BLaER1 (cell line): Measurements from ENCODE around the gene SIRT4.
A peak's percentile ranks its signal among the peaks of the same experiment; 100 is the strongest.

Source experiments
- H3K27ac ChIP-seq: shearing (Covaris generic); formaldehyde crosslinking; 2 replicates; pipeline ENCODE4 v1.8.1; 2022
- H3K27me3 ChIP-seq: shearing (Covaris generic); formaldehyde crosslinking; 2 replicates; pipeline ENCODE4 v1.8.1; 2022
- H3K36me3 ChIP-seq: shearing (Covaris generic); formaldehyde crosslinking; 2 replicates; pipeline ENCODE4 v1.8.1; 2022
- H3K4me1 ChIP-seq: shearing (Covaris generic); formaldehyde crosslinking; 2 replicates; pipeline ENCODE4 v1.8.1; 2022
- H3K4me2 ChIP-seq: shearing (Covaris generic); formaldehyde crosslinking; 2 replicates; pipeline ENCODE4 v1.8.1; 2022
- H3K4me3 ChIP-seq: shearing (Covaris generic); formaldehyde crosslinking; 2 replicates; pipeline ENCODE4 v1.8.1; 2022
- H3K9ac ChIP-seq: shearing (Covaris generic); formaldehyde crosslinking; 2 replicates; pipeline ENCODE4 v1.8.1; 2022
- H3K9me3 ChIP-seq: shearing (Covaris generic); formaldehyde crosslinking; 2 replicates; pipeline ENCODE4 v1.8.1; 2022
- H4K20me1 ChIP-seq: shearing (Covaris generic); formaldehyde crosslinking; 2 replicates; pipeline ENCODE4 v1.8.1; 2022
- Cebpa-rat ChIP-seq: shearing (Covaris generic); IDR thresholded peaks from 2 replicates; pipeline ENCODE4 v1.8.1; 2022

SIRT4 gene

DNA sequence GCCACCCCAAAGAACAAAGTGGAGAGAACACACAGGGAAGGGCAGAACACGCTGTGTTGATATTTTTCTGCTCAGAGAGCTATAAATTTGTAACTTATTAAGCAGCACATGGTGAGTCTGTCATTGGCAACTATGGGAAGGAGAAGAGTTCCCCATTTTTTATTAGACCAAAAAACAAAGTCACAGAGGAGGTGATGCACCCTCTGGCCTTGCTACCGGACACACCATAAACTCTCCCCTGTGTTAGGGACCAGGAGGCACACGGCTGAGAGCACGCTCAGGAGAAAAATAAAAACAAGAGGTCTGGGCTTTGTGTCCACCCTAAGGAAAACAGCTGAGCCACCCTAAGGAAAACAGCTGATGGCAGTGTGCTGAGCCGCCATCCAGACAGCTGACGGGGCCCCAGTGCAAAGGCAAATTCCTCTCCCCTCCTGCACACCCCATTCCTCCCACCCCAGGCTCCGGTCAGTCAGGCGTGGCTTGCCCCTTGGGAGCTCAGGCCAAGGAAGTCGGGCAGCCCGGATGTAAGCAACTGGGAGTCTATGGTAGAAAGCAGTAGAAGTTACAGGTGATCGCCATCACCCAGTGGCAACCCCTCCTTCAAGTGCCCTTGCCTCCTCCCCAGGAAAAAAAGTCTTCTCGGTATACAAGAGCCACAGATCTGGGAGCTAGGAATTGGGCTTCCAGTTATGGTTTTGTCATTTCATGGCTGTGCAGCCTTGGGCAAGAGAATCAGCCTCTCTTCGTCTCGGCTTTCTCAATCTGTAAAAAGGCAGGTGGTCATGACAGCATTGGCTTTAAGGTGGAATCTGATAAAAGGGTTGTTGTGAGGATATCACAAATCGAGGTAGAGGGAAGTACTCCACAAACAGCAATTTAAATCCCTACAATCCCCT is 39.0 kb upstream of the SIRT4 start:
- Histone ChIP-seq H3K9me3 (no peaks in the 10 kb centered on the region), H3K4me3 (no peak overlapping the region; the same call in 1 of the 2 replicates), H3K27me3 (peaks cover 7% of the 10 kb centered on the region; the same call in 1 of the 2 replicates), H3K9ac (peak overlapping the region; percentile 15; the same call in 1 of the 2 replicates), H3K27ac (no peak overlapping the region), H3K36me3 (no peaks in the 10 kb centered on the region), H4K20me1 (peaks cover 62% of the 10 kb centered on the region), H3K4me2 (peak overlapping the region; percentile 93), H3K4me1 (peaks cover 47% of the 10 kb centered on the region)
- no peak for TF ChIP-seq Cebpa-rat

DNA sequence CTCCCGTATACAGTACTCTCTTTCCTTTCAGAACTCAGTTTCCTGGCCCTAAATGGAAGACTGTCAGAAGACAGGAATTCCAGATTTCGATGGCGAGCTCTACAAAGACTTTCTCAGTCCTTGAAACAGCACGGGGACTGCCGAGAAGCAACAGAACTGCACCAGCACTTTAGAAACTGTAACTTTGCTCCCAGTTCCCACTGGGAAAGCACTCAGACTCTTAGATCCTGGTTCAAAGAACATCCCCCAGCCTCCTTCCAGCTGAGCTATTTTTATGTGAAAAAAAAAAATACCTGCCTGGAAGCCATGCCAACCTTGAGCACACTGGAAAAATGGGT is 38.4 kb upstream of the SIRT4 start:
- Histone ChIP-seq H3K4me2 (peak overlapping the region; percentile 93), H3K4me1 (peaks cover 49% of the 10 kb centered on the region), H3K4me3 (no peak overlapping the region), H3K27ac (no peak overlapping the region), H3K9ac (peak overlapping the region; percentile 15; the same call in 1 of the 2 replicates), H4K20me1 (peaks cover 58% of the 10 kb centered on the region), H3K9me3 (no peaks in the 10 kb centered on the region), H3K36me3 (no peaks in the 10 kb centered on the region), H3K27me3 (peaks cover 7% of the 10 kb centered on the region; the same call in 1 of the 2 replicates)
- no peak for TF ChIP-seq Cebpa-rat

DNA sequence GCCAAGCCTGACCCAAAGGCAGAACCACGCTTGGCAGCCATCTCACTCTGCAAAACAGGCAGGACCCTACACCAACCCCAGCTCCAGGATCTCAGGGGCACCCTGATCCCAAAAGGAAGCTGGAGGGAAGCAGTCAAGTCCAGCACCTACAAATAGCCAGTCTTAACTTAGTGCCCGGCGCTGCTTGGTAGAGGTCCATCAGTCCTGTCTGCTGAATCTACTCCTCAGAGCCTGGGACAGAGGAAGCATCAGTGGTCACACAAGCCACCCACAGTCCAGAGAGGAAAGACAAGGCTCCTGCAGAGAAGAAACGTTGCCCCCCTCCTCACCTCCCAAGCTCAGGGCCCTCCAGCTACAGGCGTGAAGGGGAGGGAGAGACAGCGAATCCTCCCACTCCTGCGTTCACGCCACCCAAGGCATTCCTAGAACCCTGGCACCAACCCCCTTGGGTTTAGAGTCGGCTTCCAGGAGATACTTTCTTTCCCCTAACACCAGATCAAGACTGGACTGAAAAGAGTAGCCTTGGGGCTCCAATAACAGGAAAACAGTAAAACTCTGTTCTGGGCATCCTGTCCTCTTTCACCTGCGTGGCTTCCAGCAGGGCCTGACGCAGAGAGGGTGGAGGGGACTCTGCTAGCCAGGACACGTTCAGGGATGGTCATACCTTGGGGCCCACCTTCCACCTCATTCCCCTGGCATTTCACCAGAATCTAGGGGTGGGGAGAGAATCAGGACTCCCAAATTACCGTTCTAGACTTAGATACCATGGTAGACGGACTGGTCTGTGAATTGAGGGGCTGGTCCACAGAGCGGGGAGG is 37.8 kb upstream of the SIRT4 start:
- Histone ChIP-seq H3K9me3 (no peaks in the 10 kb centered on the region), H4K20me1 (peaks cover 54% of the 10 kb centered on the region), H3K4me3 (peak overlapping the region; percentile 91), H3K27me3 (peaks cover 7% of the 10 kb centered on the region; the same call in 1 of the 2 replicates), H3K27ac (no peak overlapping the region), H3K9ac (peak overlapping the region; percentile 92), H3K4me2 (peak overlapping the region; percentile 93), H3K36me3 (no peaks in the 10 kb centered on the region), H3K4me1 (peaks cover 48% of the 10 kb centered on the region)
- TF ChIP-seq Cebpa-rat = no peak

GRCh38 chr12:120264904-120265472 is 37.1 kb upstream of the SIRT4 start:
- TF ChIP-seq Cebpa-rat = no peak
- Histone ChIP-seq H4K20me1 (peaks cover 47% of the 10 kb centered on the region), H3K27ac (peak overlapping the region; percentile 87)

GRCh38 chr12:120265473-120266179 is 36.5 kb upstream of the SIRT4 start, which contains the start of gene PXN:
Gene PXN (minus strand): TSS chr12:120265730. CDS start chr12:120265629, 101 bp downstream.
- H3K4me3 ChIP-seq = peak within 1 kb of the TSS; percentile 91
- H3K27me3 ChIP-seq = peaks cover 7% of the 10 kb centered on the region; the same call in 1 of the 2 replicates
- peak within 1 kb of the TSS; percentile 93 for H3K4me2 ChIP-seq
- TF ChIP-seq Cebpa-rat = no peak
- H3K27ac ChIP-seq = peak within 1 kb of the TSS; percentile 87
- peak within 1 kb of the TSS; percentile 92 for H3K9ac ChIP-seq
- H3K4me1 ChIP-seq = peaks cover 43% of the 10 kb centered on the region
- no peaks in the 10 kb centered on the region for H3K9me3 ChIP-seq
- H3K36me3 ChIP-seq = no peaks in the 10 kb centered on the region
- H4K20me1 ChIP-seq = peaks cover 41% of the 10 kb centered on the region

More at GRCh38 chr12:120264904-120265472, 37.1 kb upstream of the SIRT4 start:
- peak overlapping the region; percentile 92 for H3K9ac ChIP-seq
- peaks cover 7% of the 10 kb centered on the region; the same call in 1 of the 2 replicates for H3K27me3 ChIP-seq
- H3K4me2 ChIP-seq = peak overlapping the region; percentile 93
- H3K9me3 ChIP-seq = no peaks in the 10 kb centered on the region
- H3K4me3 ChIP-seq = peak overlapping the region; percentile 91
- no peaks in the 10 kb centered on the region for H3K36me3 ChIP-seq
- H3K4me1 ChIP-seq = peaks cover 43% of the 10 kb centered on the region

- peaks cover 43% of the 10 kb centered on the region for H3K4me1 ChIP-seq
Measured at GRCh38 chr12:120266180-120266870, 35.8 kb upstream of the SIRT4 start.

GRCh38 chr12:120267736-120268135 is 34.4 kb upstream of the SIRT4 start:
- Histone ChIP-seq H3K4me2 (no peak overlapping the region), H3K27ac (no peak overlapping the region), H4K20me1 (peaks cover 20% of the 10 kb centered on the region), H3K27me3 (peaks cover 7% of the 10 kb centered on the region; the same call in 1 of the 2 replicates), H3K4me1 (peaks cover 31% of the 10 kb centered on the region), H3K36me3 (no peaks in the 10 kb centered on the region), H3K9ac (no peak overlapping the region), H3K4me3 (no peak overlapping the region), H3K9me3 (no peaks in the 10 kb centered on the region)
- no peak for TF ChIP-seq Cebpa-rat

More at GRCh38 chr12:120266180-120266870, 35.8 kb upstream of the SIRT4 start:
- H3K36me3 ChIP-seq = no peaks in the 10 kb centered on the region
- H3K9me3 ChIP-seq = no peaks in the 10 kb centered on the region
- no peak overlapping the region for H3K4me2 ChIP-seq
- no peak for TF ChIP-seq Cebpa-rat
- peaks cover 34% of the 10 kb centered on the region for H4K20me1 ChIP-seq
- H3K9ac ChIP-seq = no peak overlapping the region
- no peak overlapping the region for H3K27ac ChIP-seq
- no peak overlapping the region for H3K4me3 ChIP-seq
- H3K27me3 ChIP-seq = peaks cover 7% of the 10 kb centered on the region; the same call in 1 of the 2 replicates

- Histone ChIP-seq H4K20me1 (no peaks in the 10 kb centered on the region), H3K4me2 (no peak overlapping the region), H3K4me3 (no peak overlapping the region), H3K4me1 (no peaks in the 10 kb centered on the region), H3K27ac (no peak overlapping the region), H3K36me3 (no peaks in the 10 kb centered on the region), H3K9ac (no peak overlapping the region), H3K9me3 (peaks cover 18% of the 10 kb centered on the region), H3K27me3 (no peaks in the 10 kb centered on the region)
- TF ChIP-seq Cebpa-rat = 0 out of 2 replicates have a peak, but pooled peaks have one; percentile 8
Measured at GRCh38 chr12:120276734-120277133, 25.4 kb upstream of the SIRT4 start.
